Adipose tissue (tissue), 3 donors: ENCODE measurements around the gene TBC1D17. TPM values are rescaled to one million over a fixed set of nuclear protein-coding genes. Genes with fewer than 3 reads are reported as not detected.
A peak's percentile ranks its signal among the peaks of the same experiment; 100 is the strongest.

Experiments used
- H3K27ac ChIP-seq: one replicate; pipeline ENCODE4 v1.5.1; 2013; ENCODE audit warnings: low read depth, low read length
- WGBS, 3 donors: extraction: QIAGEN DNeasy Blood & Tissue Kit; methylation state at CpG; one replicate each; pipeline ENCODE4 v1.1.7; 2013; 5-methylcytosine and 5-hydroxymethylcytosine counted together
- polyA plus RNA-seq, 3 donors: library from polyadenylated mRNA; stranded (reverse); fragments of 200-250 nt; gene quantifications; one replicate each; pipeline ENCODE4 v1.2.3, GENCODE V29; 2013
- donor health status: healthy with polysubstance abuse.
- donor health status: Bipolar disorder and iron deficiency.
- donor health status: healthy.

Gene TBC1D17
- polyA plus RNA-seq, 3 donors: 35.7 to 46.6 (median 37.0) TPM

DNA sequence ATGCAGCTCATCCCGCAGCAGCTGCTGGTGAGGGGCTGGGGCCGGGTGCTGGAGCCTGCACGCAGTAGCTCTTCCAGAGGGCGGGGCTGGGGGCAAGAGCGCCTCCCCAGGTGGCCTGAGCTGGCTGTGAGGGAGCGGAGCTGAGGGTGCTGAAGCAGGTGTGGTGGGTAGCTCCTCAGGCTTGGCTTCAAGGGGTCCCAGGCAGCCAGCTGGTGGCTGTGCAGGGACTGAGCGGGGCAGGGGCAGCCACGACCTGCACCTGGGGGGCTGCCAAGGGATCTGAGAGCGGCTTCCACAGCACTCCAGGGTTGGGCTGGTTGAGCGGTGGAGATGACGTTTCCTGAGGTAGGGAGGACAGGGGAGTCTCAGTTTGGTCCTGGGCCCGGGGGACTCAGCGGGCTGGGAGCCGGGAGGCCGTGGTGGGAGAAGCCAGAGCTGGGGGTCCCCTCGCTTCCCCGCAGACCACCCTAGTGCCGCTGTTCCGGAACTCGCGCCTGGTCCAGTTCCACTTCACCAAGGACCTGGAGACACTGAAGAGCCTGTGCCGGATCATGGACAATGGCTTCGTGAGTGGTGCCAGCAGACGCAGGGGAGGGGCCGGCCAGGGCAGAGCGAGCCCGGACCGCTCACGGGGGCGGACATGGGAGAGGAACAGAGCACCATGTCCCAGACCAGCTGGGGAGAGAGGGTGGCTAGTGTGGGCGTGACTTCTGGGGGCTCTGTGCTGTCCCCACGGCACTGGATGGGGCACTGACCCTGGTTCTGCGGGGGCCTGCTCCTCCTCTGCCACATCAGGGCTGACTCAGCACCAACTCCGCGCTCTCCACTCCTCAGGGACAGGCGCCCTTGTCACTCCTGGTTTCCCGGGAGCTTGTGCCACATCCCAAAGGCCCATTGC, 19.2 kb upstream of the TBC1D17 start:
- H3K27ac ChIP-seq: no peak overlapping the region
- WGBS, 3 donors: 88 to 89% (median 88%) methylated on average over 36 to 37 of the region's 37 CpGs

DNA sequence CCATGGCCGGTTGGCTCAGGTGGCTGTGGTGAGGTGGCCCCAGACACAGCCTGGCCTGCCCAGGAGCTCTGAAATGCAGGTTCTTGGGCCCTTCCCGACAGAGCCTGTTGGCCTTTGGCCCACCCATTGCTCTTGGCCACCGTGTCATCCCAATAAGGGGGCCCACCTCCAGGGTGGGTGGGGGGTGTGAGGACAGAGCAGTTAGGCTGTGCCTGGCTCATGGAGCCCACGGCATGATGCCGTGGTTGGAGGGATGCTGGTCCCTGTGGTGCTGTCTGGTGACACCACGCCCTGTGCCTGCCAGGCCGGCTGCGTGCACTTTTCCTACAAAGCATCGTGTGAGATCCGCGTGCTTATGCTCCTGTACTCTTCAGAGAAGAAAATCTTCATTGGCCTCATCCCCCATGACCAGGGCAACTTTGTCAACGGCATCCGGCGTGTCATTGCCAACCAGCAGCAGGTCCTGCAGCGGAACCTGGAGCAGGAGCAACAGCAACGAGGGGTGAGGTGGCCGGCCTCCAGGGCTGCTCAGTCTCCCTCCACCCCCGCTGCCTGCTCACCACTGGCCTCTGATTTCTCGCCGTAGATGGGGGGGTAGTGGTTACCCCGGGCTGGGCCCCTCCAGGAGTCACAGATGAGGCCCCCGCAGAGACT, 17.7 kb upstream of the TBC1D17 start:
- 81 to 87% (median 84%) methylated on average over 22 of the region's 22 CpGs for WGBS, 3 donors
- no peak overlapping the region for H3K27ac ChIP-seq

DNA sequence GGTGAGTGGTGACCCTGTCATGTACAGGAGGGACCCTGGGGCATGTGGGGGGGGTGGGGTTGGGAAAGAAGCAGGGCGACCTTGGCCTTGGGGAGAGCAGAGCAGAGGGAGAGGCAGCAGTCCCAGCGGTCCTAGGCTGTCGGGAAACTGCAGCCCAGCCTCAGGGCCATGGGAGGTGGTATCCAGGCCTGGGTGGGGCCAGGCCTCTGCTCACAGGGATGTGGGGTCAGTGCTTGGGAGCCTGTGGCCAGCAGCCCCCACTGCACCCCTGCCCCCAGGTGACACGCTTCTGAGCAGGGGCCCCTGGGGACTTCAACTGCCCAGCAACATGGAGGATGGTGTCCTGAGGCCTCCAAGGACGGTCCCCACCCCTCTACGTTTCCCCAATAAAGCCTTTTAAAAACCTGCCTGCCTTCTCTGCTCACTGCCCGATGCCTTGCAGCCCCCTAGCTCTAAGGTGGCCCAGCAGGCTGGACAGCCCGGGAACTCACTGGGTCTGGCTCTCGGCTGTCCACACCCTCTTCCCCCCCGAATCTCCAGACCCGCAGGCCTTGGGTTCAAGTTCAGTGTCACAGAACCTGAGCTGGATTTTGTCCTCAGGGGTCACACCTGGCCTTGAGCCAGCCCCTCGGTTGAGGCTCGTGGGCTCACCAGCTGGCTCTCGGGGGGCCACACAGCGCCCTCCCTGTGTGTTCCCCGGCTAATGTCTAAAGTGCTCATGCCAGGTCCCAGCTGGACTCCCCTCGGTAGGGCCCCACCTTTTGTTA, 17.0 kb upstream of the TBC1D17 start:
- no peak overlapping the region for H3K27ac ChIP-seq
- 65 to 81% (median 79%) methylated on average over 17 of the region's 17 CpGs for WGBS, 3 donors

DNA sequence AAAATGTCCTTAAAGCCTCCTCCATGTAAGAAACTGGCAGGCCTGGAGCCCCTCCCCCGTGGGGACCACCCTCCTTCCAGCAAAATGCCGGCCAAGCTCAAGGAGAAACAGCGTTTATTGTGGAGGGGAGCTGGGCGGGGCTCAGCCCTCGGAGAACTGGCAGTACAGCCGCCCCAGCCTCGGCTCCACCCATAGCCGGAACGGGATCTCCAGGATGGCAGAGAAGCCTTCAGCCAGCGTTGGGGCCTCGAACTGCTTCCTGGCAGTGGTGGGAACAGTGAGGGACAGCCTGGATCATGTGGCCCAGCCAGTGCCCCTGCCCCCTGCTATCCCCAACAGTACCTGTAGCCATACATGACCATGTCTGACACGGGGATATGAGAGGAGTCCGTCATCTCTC, 16.4 kb upstream of the TBC1D17 start:
- 53 to 59% (median 55%) methylated on average over 12 to 13 of the region's 13 CpGs for WGBS, 3 donors
- no peak overlapping the region for H3K27ac ChIP-seq

DNA sequence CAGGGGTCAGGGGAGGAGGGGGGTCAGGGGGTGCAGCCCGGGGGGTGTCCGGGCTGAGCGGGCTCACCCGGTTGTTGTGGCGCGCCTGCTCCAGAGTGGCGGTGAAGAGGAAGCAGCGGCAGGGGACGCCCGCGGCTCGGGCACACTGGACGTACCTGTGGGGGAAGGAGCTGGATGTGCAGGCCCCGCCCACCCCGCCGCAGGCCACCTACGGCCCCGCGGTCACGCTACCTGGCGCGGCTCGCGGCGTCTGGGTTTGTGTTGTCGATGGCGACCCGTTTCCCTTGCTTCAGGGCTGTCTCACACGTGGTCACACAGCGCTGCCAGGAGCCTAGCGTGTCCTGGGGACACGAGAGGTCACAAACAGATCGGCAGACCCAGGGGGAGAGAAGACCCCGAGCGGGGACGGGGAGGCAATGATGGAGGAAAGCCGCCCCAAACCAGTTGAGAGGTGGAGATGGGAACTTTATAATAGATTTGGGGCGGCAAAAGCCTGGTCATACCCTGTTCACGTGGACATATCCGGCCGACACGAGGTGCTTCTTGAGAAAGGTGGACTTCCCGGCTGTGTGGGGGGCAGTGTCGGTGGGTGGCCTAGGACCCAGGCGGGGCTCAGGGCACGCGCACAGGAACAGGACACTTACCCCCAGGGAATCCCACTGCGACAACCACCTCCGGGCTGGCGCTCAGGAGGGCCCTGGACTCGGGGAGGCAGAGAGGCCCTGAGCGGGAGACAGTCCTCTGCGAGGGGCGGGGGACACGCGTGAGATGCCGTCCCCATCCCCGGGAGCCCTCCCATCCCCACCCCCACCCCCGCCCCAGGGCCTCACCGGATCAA, 15.7 kb upstream of the TBC1D17 start:
- 86 to 87% (median 87%) methylated on average over 58 to 60 of the region's 60 CpGs for WGBS, 3 donors
- H3K27ac ChIP-seq: no peak overlapping the region

DNA sequence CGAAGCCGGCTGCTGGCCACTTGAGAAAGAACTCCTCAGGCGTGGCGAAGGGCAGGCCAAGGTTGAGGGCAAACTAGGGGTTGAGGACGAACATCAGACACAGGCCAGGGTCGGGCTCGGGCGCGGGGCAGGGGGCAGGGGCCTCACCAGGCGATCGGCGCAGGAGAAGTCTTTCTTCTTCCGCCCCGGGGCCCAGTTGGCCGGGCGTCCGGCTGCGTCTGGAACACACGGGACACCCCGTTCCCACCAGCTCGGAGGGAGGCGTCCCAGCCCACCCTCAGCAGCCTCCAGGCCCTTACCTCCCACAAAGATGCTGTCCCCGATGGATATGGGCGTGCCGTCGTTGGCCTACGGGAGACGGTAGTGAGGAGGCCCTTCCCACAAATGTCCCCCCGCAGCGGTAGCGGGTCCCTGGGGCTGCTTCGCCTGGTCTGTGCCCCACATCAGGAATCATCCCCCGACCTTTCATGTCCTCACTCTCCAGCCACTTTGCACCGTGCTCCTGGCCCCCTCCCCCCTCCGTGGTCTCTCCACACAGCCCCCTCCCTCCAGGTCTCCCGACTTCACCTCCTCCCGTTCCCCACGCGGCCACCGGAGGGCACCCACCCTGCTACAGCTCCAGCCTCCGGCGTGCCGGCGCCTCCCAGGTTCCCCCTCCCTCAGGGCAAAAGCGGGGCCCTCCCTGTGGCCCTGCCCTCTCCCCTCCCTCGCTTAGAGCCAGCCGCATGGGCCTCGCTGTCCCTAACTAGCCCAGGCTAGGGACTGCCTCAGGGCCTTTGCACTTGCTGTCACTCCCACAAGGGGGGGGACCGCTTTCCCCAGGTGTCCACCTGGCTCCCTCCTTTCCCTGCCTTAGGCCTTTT, 14.9 kb upstream of the TBC1D17 start:
- WGBS, 3 donors: 81 to 89% (median 87%) methylated on average over 41 to 49 of the region's 49 CpGs
- no peak overlapping the region for H3K27ac ChIP-seq

DNA sequence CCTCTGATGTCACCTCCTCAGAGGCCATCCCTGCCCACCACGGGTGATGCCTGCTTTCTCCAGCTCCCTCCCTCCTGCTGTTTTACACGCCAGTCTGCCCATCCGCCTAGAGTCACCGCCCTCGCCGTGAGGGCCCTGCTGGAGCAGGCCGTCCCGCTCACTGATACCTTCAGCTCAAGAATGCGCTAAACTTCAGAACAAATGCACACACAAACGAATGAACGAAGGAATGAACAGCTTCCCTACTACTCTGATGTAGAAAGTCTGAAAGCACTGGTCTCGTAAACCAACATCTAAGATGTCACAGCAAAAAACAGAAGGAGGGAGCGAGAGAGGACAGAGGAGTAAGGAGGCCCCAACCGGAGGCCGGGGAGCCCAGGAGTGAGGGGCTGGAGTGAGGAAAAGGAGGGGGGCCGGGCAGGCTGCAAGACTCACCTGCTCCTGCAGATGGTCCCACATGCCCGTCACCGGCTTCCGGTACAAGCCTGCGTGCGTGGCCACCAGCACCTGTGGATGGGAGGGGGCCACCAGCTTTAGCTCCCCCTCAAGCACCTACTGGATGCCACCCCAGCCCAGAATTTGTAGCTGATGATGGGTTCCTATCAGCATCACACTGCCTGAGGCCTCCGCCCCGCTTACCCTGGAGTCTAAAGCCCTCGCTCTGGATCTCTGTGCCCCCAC, 14.1 kb upstream of the TBC1D17 start:
- 92 to 95% (median 94%) methylated on average over 20 to 24 of the region's 24 CpGs for WGBS, 3 donors
- no peak overlapping the region for H3K27ac ChIP-seq

DNA sequence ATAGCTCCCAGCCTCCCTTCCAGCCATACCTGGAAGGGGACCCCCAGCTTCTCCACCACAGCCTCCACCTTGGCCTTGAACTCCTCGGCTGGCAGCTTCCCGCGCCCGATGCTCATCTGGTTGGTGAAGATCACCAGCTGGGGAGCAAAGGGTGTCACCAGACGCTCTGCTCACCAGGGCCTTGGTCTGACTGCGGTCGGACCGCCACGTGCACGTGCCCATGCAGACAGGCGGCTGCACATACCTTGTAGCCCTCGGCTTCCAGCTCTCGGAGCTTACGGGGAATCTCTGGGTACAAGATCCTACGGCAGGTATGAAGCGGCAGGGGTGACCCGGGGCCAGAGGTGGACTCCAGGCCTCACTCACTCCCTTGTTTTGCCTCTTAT, 13.6 kb upstream of the TBC1D17 start:
- WGBS, 3 donors: 83 to 95% (median 92%) methylated on average over 17 of the region's 17 CpGs

DNA sequence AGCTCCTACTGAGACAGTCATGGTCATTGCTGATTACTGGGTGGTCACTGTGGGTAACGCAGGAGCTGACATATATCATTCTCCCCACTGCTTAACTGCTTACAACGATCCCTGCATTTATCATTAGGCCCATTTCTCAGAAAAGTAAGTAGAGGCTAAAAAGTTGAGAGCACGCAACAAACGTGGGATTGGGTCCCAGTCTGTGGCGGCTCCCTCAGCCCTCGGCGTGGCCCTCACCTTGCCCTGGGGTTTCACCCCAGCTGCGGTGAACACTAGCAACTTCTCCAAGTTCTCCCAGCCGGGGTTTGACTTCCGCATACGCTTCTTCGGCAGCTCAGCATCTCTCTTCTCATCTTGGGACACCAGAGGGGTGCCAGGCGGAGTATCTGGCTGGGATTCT, 12.6 kb upstream of the TBC1D17 start:
- H3K27ac ChIP-seq: no peak overlapping the region

More for the DNA sequence above, 13.6 kb upstream of the TBC1D17 start:
- H3K27ac ChIP-seq: no peak overlapping the region

DNA sequence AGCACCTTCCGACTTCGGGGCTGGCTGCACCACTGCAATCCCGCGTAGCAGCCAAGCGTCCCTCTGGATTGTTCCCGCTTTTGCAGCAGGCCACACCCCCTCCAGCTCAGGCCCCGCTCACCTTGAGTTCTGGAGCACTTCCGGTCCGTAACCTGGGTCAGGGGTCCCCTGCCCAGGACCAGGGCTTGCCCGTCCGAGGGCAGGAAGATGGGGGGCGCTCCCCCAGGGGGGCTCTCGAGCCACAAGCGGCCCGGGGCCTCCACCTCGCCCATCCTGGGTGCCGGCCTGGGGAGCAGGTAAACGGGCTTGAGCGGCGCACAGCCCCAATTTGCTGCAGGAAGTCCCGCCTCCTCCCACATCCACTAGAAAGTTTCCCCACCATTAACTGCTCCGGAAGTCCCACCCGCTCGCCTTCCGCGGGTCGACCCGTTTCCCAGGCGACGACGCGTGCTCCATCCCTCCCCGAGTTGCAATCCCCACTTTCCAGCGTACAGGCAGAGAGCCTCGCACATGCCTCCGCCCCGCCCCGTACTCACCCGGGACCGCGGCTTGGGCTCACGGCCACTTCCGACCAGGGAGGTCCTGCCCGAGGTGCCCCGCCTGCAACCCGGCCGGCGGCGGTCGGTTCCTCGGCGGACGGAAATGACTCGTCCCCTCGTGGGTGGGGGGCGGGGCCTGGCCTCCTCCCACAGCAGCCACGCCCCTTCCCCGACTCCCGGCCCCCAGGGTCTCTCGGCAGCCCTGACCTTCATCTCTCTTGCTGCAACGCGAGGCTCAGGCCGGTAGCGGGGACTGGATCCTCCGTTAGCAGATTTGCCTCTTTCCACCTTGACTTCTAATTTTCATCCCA, 10.3 kb upstream of the TBC1D17 start, which contains the start of gene PNKP:
Gene PNKP, minus strand, starts transcription at position 644 of the 850 bp plus-strand sequence. Its CDS starts 372 bp downstream, at position 272.
- peak within 1 kb of the TSS; percentile 74 for H3K27ac ChIP-seq
- WGBS, 3 donors: 0% methylated on average over 62 to 65 of the region's 65 CpGs

More for the DNA sequence above, 12.6 kb upstream of the TBC1D17 start:
- 85 to 91% (median 89%) methylated on average over 13 of the region's 13 CpGs for WGBS, 3 donors

DNA sequence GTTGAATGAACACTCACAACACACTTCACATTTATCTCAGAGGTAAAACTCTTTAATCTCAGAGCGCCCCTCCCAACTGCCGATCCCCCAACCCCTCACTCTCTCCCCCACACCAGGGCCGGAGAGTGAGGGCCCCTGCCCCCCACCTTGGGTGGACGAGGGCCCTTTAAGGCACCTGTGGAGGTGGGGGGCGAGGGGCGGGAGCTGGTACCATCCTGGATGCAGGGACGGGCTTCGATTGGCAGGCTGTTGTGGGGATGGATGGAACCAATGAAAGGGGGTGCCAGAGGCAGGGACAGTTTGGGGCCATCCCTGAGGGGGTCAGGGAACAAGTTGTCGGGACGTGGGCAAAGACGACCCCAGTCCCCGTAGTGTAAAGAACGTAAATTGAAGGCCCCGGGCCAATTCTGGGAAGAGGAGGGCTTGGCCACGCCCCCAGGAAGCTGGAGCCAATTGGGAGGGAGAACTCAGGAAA, 8.5 kb upstream of the TBC1D17 start:
- WGBS, 3 donors: 0 to 2% (median 0%) methylated on average over 15 of the region's 15 CpGs
- H3K27ac ChIP-seq: peak overlapping the region; percentile 84

DNA sequence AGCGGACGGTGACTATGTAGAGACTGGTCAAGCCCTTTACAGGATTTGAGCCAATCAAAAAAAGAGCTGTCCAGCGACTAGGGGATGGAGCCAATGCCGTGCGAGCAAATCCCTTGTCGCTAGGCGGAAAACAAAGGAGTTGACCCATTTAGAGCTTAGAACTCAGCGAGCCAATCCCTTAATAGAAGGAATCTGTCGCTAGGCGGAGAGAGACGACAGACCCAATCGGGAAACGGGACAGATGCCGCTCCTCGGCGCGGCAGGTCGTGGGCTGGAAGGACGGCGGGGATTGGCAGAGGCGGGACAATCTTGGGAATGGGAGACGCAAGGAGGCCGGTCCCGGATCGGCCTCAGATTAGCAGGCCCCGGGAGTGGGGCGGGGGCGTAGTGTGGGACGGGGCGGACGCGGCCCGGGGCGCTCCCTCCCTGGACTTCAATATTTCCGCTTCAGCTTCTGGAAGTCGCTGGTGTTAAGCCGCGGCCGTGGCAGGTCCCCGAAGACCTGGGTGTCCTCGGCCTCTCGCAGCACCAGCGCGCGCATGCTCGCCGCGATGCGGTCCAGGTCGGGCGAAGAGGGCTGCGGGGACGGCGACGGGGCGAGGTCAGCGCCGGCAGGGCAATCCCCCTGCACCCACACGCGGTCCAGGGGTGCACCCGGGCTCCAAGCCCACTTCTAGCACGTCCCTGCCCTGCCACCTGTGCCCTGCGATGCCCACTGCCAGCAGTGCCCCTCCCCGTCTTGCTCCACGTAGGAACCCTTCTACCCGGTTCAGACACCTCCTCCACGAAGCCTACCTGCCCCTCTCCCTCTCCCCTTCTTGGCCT, 7.8 kb upstream of the TBC1D17 start:
- 1% methylated on average over 56 to 67 of the region's 67 CpGs for WGBS, 3 donors

DNA sequence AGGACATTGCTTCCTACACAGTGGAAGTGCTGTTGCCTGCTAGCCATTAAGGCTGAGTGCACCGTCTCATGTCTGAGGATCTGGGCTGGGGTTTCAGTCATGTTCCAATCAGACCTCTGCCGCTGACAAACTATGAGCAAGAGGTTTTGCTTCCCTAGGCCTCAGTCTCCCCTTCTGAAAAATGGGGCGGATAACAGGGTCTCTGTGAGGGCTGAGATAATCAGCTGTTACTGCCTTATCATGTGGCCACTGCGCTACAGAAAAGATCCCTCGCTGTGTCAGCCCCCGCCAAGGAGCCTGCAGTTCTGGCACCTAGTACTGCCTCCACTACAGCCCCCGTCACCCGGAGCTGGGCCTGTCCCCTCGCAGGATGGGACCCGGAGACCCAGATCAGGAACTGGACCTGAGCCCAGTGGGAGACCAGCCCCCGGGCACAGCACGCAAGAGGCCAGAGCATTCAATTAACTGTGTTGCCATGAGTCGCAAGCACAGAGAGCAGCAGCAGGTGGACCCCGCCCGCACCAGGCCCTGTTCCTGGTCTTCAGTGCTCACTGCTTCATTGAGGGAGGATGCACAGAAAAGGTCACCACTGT, 7.1 kb upstream of the TBC1D17 start:
- H3K27ac ChIP-seq: peak overlapping the region; percentile 18
- 71 to 82% (median 77%) methylated on average over 15 of the region's 15 CpGs for WGBS, 3 donors

More for the DNA sequence above, 7.8 kb upstream of the TBC1D17 start:
- H3K27ac ChIP-seq: peak overlapping the region; percentile 18

DNA sequence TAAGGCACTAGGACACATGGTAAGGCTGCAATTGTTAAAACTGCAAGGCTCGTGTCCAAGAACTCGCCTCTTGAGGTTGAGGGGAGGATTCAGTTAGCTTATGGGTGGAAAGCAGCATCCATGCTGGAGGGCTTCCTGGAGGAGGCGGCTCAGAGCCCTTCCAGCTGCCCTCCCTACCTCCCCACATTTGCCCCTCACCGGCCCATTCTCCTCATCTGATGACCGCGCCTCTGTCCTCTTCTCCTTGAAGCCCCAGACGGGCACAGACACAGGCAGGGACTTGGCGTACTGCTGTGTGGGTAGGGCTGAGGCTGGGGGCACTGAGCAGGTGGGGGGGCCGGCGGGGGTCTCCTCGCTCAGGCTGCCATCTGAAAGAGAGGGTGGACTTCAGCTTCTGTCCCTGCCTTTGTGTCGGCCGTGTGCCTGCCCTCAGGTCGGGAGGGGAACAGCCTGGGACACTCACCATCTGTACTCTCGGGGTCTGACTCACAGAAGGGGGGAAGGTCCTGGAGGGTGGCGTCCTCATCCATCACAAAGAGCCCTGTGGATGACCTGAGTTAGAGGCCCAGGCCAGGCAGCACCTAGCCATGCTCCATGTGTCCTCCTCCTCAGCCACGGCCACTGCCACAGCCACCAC, 6.0 kb upstream of the TBC1D17 start:
- H3K27ac ChIP-seq: no peak overlapping the region
- 87 to 89% (median 88%) methylated on average over 17 of the region's 17 CpGs for WGBS, 3 donors
